NCI-H2029 (cell line): ENCODE results near the gene HABP4.
"Not testable (repeated sequence)": the region's sequence is repeated elsewhere in the genome, so short reads cannot be mapped to it uniquely, and the experiment has no call there.

ENCODE experiments used
- DNase-seq: peaks from one replicate; lab custom pipeline; 2025; lab: John Stamatoyannopoulos, UW

The HABP4 gene

DNA sequence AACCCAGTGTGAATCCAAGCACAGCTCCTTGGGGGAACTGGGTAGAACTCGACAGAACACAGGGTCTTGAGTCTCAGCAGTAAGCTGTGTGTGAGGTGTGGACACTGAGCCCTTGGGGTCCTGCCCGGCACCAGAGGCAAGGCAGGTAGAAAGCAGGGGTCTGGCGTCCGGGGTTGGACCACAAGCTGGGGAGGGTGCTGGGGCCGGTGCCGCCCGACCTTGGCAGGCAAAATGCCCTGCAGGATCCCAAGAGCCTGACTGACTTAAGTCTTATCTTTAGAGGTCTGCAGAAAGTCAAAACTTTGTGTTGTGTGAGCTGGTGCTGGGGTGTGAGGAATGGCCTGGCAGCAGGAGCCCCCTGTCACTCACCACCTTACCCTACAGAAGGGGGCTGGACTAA, 49.3 kb downstream of the HABP4 start:
- no peak for DNase-seq

GRCh38 chr9:96500696-96501632, 51.0 kb downstream of the HABP4 start:
- DNase-seq: no peak

GRCh38 chr9:96501633-96502538, 51.9 kb downstream of the HABP4 start:
- no peak for DNase-seq

DNA sequence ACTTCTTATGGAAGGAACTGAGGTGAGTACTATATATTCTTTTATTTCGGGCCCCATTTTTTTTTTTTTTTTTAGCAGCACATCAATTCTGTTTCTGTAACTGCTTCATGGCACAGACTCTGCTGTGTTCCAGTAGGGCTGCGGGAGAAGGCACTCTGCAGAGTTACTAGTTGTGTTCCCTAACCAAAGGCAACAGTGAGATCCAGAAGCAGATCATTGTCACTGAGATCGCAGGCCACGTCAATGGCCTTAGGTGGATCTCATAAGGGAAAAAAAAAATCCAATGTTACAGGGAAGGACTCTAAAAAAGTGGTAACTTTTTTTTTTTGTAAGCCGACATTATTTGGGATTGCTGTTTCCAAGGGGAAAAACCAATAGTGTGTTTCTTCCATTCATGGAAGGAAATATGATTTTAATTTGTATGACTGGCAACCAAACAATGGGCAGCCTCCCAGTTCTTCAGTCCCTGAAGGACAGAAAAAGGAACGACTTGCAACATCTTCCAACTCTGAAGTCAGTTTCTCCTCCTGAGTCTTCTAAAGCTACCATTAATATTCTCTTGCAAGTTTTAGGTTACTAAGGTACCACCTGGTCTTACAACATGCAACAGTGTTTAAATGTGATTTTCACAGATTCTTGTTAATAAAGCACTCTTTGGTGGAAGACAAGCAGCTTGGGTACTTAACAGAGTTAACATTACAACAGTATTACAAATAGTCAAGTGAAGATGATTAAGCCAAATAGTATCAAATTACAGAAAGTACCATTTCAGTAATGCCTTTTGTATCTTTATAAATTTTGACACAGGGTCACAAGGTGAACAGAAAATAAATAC, 52.8 kb downstream of the HABP4 start:
- no peak for DNase-seq

- DNase-seq: not testable (repeated sequence)
Observed at GRCh38 chr9:96503374-96503748, 53.4 kb downstream of the HABP4 start.

DNA sequence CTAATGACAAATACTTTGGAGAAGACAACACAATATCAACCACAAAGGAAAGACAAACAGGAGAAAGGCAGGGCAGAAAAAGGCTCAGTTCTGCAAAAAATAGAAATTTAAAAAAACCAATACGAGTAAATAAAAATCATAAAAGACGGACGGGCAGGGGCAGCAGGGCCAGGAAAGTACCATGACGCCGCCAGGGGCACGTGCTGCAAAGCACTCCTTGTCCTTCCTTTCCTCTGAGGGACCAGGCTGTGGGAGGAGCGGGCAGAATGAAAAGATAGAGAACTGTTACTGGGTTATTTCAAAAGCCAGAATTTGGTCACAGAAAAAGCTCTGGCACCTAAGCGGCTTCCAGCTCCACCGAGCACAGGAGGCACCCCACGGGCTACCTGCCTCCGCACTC, 53.9 kb downstream of the HABP4 start:
- DNase-seq: no peak

GRCh38 chr9:96505316-96505991, 55.5 kb downstream of the HABP4 start:
- DNase-seq: no peak

- no peak for DNase-seq
Observed at GRCh38 chr9:96508227-96508940, 58.4 kb downstream of the HABP4 start.

- DNase-seq: no peak
Observed at GRCh38 chr9:96509026-96509425, 59.1 kb downstream of the HABP4 start.

- DNase-seq: no peak
Observed at GRCh38 chr9:96509848-96510247, 59.9 kb downstream of the HABP4 start.

- no peak for DNase-seq
Observed at GRCh38 chr9:96510258-96510657, 60.3 kb downstream of the HABP4 start.

GRCh38 chr9:96512240-96512639, 62.3 kb downstream of the HABP4 start:
- no peak for DNase-seq

GRCh38 chr9:96513622-96514021, 63.7 kb downstream of the HABP4 start:
- no peak for DNase-seq

GRCh38 chr9:96514108-96514799, 64.3 kb downstream of the HABP4 start:
- DNase-seq: no peak

GRCh38 chr9:96514800-96515158, 64.8 kb downstream of the HABP4 start:
- no peak for DNase-seq

GRCh38 chr9:96515621-96516470, 65.9 kb downstream of the HABP4 start:
- no peak for DNase-seq

DNA sequence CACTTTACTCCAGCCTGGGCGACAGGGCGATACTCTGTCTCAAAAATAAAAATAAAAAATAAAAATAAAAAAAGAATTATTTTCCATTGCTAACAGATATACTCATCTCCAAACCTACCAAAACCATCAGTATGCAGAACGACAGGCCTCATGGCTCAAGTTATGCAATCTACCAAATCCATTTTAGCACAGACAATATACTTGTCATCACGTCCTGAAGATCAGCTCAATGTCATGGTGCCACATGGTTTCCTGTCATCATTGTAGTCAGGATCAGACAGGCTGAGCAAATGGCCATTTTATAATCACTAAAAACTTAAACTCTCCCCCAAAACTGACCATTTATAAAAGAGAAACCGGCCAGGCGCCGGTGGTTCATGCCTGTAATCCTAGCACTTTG, 69.1 kb downstream of the HABP4 start:
- no peak for DNase-seq

- no peak for DNase-seq
Observed at GRCh38 chr9:96519787-96520186, 69.8 kb downstream of the HABP4 start.

GRCh38 chr9:96522366-96522765, 72.4 kb downstream of the HABP4 start:
- DNase-seq: no peak
